Mammary epithelial cell (primary cell): Measurements from ENCODE around the gene PRR35.

Source experiments
- CTCF ChIP-seq, 2 donors: IDR thresholded peaks in 1 of 2; conservative IDR thresholded peaks in 1 of 2; 2 replicates each; pipeline ENCODE4 v1.5.1; 2011 to 2012; ENCODE audit warnings: inconsistent platforms in 2 of 2, low read length in 2 of 2, mild to moderate bottlenecking in 2 of 2, control low read depth in 1 of 2, low read depth in 1 of 2; ENCODE audit not compliant: insufficient read depth in 1 of 2; ENCODE audit errors: extremely low read depth in 1 of 2
- EZH2 ChIP-seq: IDR thresholded peaks from 2 replicates; pipeline ENCODE4 v1.6.1; 2012; ENCODE audit warnings: low read length, inconsistent platforms, borderline replicate concordance

- TF ChIP-seq CTCF (conservative IDR thresholded peaks at IDR 0.05 in 1 of 2, IDR thresholded peaks at IDR 0.05 in 1 of 2; ENCODE audit: extremely low read depth in 1 of 2, insufficient read depth in 1 of 2, low read depth in 1 of 2, low read length in 2 of 2), result no peak
- no peak for TF ChIP-seq EZH2
These were observed 31.1 kb upstream of the PRR35 start for GRCh38 chr16:529012-529575.
